ENCODE results near the gene G6PC1.
"Not testable (repeated sequence)": the region's sequence is repeated elsewhere in the genome, so short reads cannot be mapped to it uniquely, and the experiment has no call there.

- TF ChIP-seq HCFC1 (IDR thresholded peaks at IDR 0.05; ENCODE audit: low read depth, low read length); ZNF749 (CRISPR knock-in tag; IDR thresholded peaks at IDR 0.05; ENCODE audit: borderline replicate concordance); JUNB (CRISPR knock-in tag; IDR thresholded peaks at IDR 0.05; ENCODE audit: borderline replicate concordance); CBX1 (IDR thresholded peaks at IDR 0.05; ENCODE audit: low read depth); SMARCC2 (IDR thresholded peaks at IDR 0.05); NONO (IDR thresholded peaks at IDR 0.05); NONO (CRISPR knock-in tag; conservative IDR thresholded peaks at IDR 0.05); NFRKB (IDR thresholded peaks at IDR 0.05); ARID3A (IDR thresholded peaks at IDR 0.05; ENCODE audit: low read depth, low read length); MAX (IDR thresholded peaks at IDR 0.05); SIN3B (IDR thresholded peaks at IDR 0.05; ENCODE audit: low read length); ZUFSP (CRISPR knock-in tag; IDR thresholded peaks at IDR 0.05; ENCODE audit: borderline replicate concordance); KAT7 (CRISPR knock-in tag; IDR thresholded peaks at IDR 0.05; ENCODE audit: borderline replicate concordance); ZNF614 (CRISPR knock-in tag; IDR thresholded peaks at IDR 0.05; ENCODE audit: borderline replicate concordance); SMARCE1 (IDR thresholded peaks at IDR 0.05; ENCODE audit: borderline replicate concordance): not testable (repeated sequence)
These were observed 32.8 kb upstream of the G6PC1 start for GRCh38 chr17:42867694-42868261.

Data from HepG2 (cell line).